BJ (cell line): ENCODE data around the gene THYN1. TPM values are rescaled to one million over a fixed set of nuclear protein-coding genes. Genes with fewer than 3 reads are reported as not detected.

Experiments used
- CTCF ChIA-PET: fragments of 350-600 bp; formaldehyde crosslinking; extraction: SDS; loops from one replicate; lab custom pipeline; 2021; ENCODE audit warnings: antibody characterized with exemption, inconsistent platforms; lab: Yijun Ruan, JAX
- POLR2A ChIA-PET: fragments of 300-600 bp; sonication (Branson Sonifier 250); formaldehyde crosslinking; extraction: SDS; loops from one replicate; lab custom pipeline; 2021; ENCODE audit warnings: antibody characterized with exemption; lab: Charles Lee
- DNase-seq: peaks from one replicate; pipeline ENCODE4 v3.0.0-alpha.2; 2011; ENCODE audit warnings: low read depth
- H3K27me3 ChIP-seq: 2 replicates; pipeline ENCODE4 v1.6.0; 2011; ENCODE audit warnings: low read length; ENCODE audit not compliant: control insufficient read depth, insufficient read depth
- H3K36me3 ChIP-seq: 2 replicates; pipeline ENCODE4 v1.5.1; 2011; ENCODE audit warnings: low read length; ENCODE audit not compliant: control insufficient read depth, insufficient read depth
- H3K4me3 ChIP-seq: 2 replicates; pipeline ENCODE4 v1.5.1; 2011; ENCODE audit warnings: low read depth, mild to moderate bottlenecking, control low read depth, low read length
- polyA plus RNA-seq: library from polyadenylated mRNA; depleted of rRNA; stranded (reverse); fragments of >200 nt; gene quantifications from 2 replicates; pipeline ENCODE4 v1.2.3, GENCODE V29; 2011
- TF ChIP-seq, protein P1 (sequence below): IDR thresholded peaks from 2 replicates; pipeline ENCODE4 v1.5.1; 2011; ENCODE audit warnings: low read depth, mild to moderate bottlenecking, control low read depth, inconsistent platforms, low read length, moderate library complexity; ENCODE audit not compliant: insufficient read depth

The THYN1 gene
- polyA plus RNA-seq, 1 experiment = 38.2 TPM

DNA sequence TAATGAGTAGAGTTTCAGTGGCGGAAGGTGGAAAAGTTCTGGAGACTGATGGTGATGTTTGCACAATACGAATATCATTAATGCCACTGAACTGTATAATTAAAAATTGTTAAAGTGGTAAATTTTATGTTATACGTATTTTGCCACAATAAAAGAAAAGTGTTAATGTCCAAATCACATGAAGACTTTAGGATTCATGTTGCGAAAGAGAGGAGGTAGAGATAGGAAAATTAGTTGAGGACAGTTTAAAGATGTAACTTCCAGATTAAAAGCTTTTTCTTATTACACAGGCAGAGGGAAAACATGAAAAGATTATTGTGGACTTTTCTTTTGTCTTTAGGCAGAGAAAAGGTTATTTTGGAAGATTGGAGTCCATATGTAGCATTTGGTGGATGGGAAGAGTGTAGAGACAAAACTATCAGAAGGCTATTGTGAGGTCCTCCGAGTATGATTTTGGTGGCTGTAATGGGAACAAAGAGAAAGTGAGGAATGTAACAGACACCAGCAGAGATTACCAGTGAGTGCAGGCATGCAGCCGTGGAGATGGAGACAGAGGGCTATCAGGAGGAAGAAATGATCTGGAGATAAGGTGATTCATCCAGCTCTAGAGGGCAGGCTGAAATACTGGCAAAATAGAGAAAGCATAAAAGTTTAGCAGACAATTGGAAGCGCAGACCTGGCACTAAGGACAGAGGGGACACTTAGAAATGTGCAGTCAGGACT is 16.2 kb downstream of the THYN1 start:
- Histone ChIP-seq H3K4me3 (no peak overlapping the region), H3K36me3 (peaks cover 12% of the 10 kb centered on the region), H3K27me3 (no peaks in the 10 kb centered on the region)
- TF ChIP-seq, protein P1, sequence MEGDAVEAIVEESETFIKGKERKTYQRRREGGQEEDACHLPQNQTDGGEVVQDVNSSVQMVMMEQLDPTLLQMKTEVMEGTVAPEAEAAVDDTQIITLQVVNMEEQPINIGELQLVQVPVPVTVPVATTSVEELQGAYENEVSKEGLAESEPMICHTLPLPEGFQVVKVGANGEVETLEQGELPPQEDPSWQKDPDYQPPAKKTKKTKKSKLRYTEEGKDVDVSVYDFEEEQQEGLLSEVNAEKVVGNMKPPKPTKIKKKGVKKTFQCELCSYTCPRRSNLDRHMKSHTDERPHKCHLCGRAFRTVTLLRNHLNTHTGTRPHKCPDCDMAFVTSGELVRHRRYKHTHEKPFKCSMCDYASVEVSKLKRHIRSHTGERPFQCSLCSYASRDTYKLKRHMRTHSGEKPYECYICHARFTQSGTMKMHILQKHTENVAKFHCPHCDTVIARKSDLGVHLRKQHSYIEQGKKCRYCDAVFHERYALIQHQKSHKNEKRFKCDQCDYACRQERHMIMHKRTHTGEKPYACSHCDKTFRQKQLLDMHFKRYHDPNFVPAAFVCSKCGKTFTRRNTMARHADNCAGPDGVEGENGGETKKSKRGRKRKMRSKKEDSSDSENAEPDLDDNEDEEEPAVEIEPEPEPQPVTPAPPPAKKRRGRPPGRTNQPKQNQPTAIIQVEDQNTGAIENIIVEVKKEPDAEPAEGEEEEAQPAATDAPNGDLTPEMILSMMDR = no peak
- ChIA-PET POLR2A (no interaction called here), CTCF (no interaction called here)
- DNase-seq = no peak

DNA sequence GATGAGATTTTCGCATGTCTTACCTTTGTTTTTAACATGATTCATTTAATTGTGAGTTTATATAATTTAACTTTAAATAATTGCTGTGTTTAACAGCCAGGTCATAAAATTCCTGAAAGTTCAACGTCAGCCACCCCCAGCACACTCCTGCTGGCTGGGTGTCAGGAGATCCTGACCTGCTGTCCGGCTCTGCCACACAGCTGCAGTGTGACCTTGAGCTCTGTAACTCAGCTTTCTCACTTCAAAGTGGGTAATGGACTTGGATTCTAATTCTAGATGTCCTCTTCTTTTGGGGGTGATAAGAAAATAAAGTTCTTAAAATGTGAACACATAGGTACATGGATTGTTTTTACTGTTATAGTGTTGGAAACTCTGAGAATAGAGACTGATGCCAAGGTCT is 17.8 kb downstream of the THYN1 start:
- POLR2A ChIA-PET = no interaction called here
- no peaks in the 10 kb centered on the region for H3K27me3 ChIP-seq
- CTCF ChIA-PET = interaction anchor here (0.9 to 1.0 kb wide), 2 partner anchors 9 kb away, joined by 3 read pairs; no protein-coding TSS in a partner anchor

DNA sequence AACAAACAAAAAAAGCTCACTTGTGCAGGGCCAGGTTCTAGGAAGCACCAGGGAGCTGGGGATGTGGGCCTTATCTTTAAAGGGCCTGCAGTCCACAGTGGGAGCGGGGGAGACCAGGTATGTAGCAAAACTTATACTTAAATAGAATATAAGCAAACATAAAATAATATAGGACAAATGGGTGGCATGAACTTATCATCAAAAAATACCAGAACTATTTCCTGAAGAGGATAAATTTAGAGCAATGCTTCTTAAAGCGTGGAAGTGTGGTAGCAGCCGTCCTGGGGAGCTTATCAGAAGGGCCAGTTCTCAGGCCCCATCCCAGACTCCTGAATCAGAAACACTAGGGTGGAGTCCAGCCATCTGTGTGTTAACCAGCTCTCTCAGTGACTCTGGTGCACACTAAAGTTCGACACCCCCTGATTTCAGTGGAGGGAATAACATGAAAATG is 19.4 kb downstream of the THYN1 start:
- Histone ChIP-seq H3K4me3 (no peak overlapping the region), H3K36me3 (peaks cover 3% of the 10 kb centered on the region), H3K27me3 (no peaks in the 10 kb centered on the region)
- TF ChIP-seq, protein P1 = no peak
- CTCF ChIA-PET = interaction anchor here (1.0 to 2.0 kb wide), 2 partner anchors 10 to 32 kb away, joined by 3 to 11 read pairs; no protein-coding TSS in a partner anchor
- no peak for DNase-seq
- POLR2A ChIA-PET = no interaction called here

More for the DNA sequence above, 17.8 kb downstream of the THYN1 start:
- TF ChIP-seq, protein P1 = no peak
- H3K4me3 ChIP-seq = no peak overlapping the region
- DNase-seq = no peak
- H3K36me3 ChIP-seq = peaks cover 6% of the 10 kb centered on the region

DNA sequence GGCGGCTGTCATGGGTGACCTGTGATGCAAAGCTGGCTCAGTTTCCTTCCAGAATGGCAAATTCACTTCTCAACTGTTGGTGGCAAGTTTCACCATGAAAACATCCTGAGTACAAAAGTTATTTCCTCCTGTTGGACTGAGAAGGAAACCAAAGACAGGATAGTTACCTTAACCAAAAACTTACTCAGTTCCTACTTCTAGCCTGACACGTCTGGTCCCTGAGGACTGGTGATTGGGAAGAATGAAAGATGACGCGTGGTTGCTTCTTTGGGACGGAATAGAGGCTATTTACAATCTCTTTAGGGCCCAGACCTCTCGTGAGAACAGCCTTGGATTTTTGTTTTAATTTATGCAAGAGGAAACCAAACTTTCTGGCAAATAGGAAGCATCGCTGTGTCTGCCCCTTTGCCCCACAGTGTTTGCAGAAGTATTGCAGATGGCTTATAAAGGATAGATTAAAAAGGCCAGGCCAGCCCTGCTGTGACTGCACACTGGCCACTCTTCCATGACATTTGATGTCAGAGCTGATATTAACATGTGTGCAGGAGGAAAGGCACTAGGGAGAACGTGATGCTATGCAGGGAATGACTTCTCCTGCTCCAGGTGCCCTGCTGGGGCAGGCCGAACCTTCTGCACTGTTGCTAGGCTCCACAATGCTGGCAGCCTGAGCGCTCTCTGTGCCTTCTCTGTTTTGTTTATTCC is 21.0 kb downstream of the THYN1 start:
- ChIA-PET CTCF (no interaction called here), POLR2A (no interaction called here)
- Histone ChIP-seq H3K36me3 (peaks cover 3% of the 10 kb centered on the region), H3K4me3 (no peak overlapping the region), H3K27me3 (no peaks in the 10 kb centered on the region)
- TF ChIP-seq, protein P1 = no peak
- DNase-seq = no peak

DNA sequence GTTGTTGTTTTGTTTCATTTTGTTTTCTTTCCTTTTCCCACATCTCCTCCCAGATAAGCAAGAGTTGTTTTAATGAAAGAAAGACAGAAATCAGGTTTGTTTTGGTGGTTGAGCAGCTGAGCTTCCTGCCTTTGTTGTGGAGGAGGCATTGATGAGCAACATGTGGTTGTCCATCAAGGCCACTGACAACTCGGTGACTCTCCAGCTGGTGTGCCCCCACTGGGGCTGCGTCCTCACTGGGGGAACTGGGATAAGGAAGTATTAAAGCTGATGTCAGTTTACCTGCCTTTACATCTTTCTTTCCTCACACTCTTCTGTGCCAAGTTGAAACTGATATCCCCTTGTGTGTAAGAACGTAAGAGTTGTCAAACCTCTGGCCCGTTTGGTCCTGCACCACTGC is 22.8 kb downstream of the THYN1 start:
- no peak for DNase-seq
- H3K27me3 ChIP-seq = no peaks in the 10 kb centered on the region
- CTCF ChIA-PET = interaction anchor here (1.2 to 1.9 kb wide), 2 partner anchors 22 to 24 kb away, joined by 4 read pairs; no protein-coding TSS in a partner anchor
- H3K36me3 ChIP-seq = peaks cover 3% of the 10 kb centered on the region
- TF ChIP-seq, protein P1 = no peak
- H3K4me3 ChIP-seq = no peak overlapping the region
- POLR2A ChIA-PET = no interaction called here
